K562 (cell line): Measurements from ENCODE around the gene CTBS. TPM values are rescaled to one million over a fixed set of nuclear protein-coding genes. Genes with fewer than 3 reads are reported as not detected.

Experiments used
- ARID2 ChIP-seq: fragments of 450-650 bp; IDR thresholded peaks from 2 replicates; pipeline ENCODE4 v1.6.1; 2017; ENCODE audit warnings: antibody characterized with exemption, mild to moderate bottlenecking
- ATF1 ChIP-seq, 2 experiments: fragments of 450-650 bp in 1 of 2; IDR thresholded peaks; 2 replicates each; pipeline ENCODE4 v1.6.1; 2016; ENCODE audit warnings: missing compliant biosample characterization in 1 of 2, missing genetic modification characterization in 1 of 2
- CBFA2T2 ChIP-seq: fragments of 450-650 bp; conservative IDR thresholded peaks from 2 replicates; pipeline ENCODE4 v1.6.1; 2017; ENCODE audit warnings: mild to moderate bottlenecking
- CBFA2T3 ChIP-seq: fragments of 450-650 bp; IDR thresholded peaks from 2 replicates; pipeline ENCODE4 v1.6.1; 2017
- E2F1 ChIP-seq: sonication (generic); formaldehyde crosslinking; IDR thresholded peaks from 2 replicates; pipeline ENCODE4 v1.8.1; 2023; ENCODE audit warnings: mild to moderate bottlenecking, missing genetic modification reagents, moderate library complexity
- FOSL1 ChIP-seq: fragments of 200-800 bp; sonication (Bioruptor generic); conservative IDR thresholded peaks from 2 replicates; pipeline ENCODE4 v1.6.1; 2016; ENCODE audit warnings: missing genetic modification characterization, missing compliant biosample characterization
- FOXK2 ChIP-seq, 2 experiments: fragments of 450-650 bp; IDR thresholded peaks in 1 of 2; conservative IDR thresholded peaks in 1 of 2; 2 replicates each; pipeline ENCODE4 v1.6.1; 2016; ENCODE audit warnings: low read depth in 2 of 2, mild to moderate bottlenecking in 1 of 2
- GATAD2A ChIP-seq: fragments of 450-650 bp; IDR thresholded peaks from 2 replicates; pipeline ENCODE4 v1.6.1; 2017
- GTF2B ChIP-seq: IDR thresholded peaks from 2 replicates; pipeline ENCODE4 v1.6.1; 2011; ENCODE audit not compliant: insufficient read length; ENCODE audit errors: extremely low read depth
- GTF2F1 ChIP-seq: IDR thresholded peaks from 2 replicates; pipeline ENCODE4 v1.6.1; 2011; ENCODE audit warnings: low read depth, low read length, improper control_type of control experiment
- IRF9 ChIP-seq: fragments of 450-650 bp; IDR thresholded peaks from 2 replicates; pipeline ENCODE4 v1.6.1; 2016; ENCODE audit warnings: missing biosample characterization, missing genetic modification characterization
- MAX ChIP-seq: sonication (generic); formaldehyde crosslinking; IDR thresholded peaks from 2 replicates; pipeline ENCODE4 v1.9.0; 2022; ENCODE audit warnings: mild to moderate bottlenecking, missing genetic modification reagents
- MED1 ChIP-seq: sonication (generic); formaldehyde crosslinking; IDR thresholded peaks from 2 replicates; pipeline ENCODE4 v1.8.1; 2023; ENCODE audit warnings: missing genetic modification reagents, borderline replicate concordance
- MTA1 ChIP-seq: fragments of 450-650 bp; IDR thresholded peaks from 2 replicates; pipeline ENCODE4 v1.6.1; 2017; ENCODE audit warnings: borderline replicate concordance
- NBN ChIP-seq: fragments of 450-650 bp; IDR thresholded peaks from 2 replicates; pipeline ENCODE4 v1.6.1; 2016; ENCODE audit warnings: low read depth, mild to moderate bottlenecking
- NFE2 ChIP-seq: IDR thresholded peaks from 2 replicates; pipeline ENCODE4 v1.6.1; 2014; ENCODE audit warnings: antibody characterized with exemption, low read depth
- POLR2AphosphoS5 ChIP-seq: IDR thresholded peaks from 2 replicates; pipeline ENCODE4 v1.6.1; 2011; ENCODE audit warnings: mild to moderate bottlenecking, low read depth, low read length, moderate library complexity; ENCODE audit not compliant: control insufficient read depth, insufficient read depth
- POLR2B ChIP-seq: fragments of 450-650 bp; IDR thresholded peaks from 2 replicates; pipeline ENCODE4 v1.6.1; 2018; ENCODE audit warnings: low read depth; ENCODE audit not compliant: partially characterized antibody
- RAD21 ChIP-seq, 2 experiments: fragments of 250-450 bp in 1 of 2; fragments of 450-650 bp in 1 of 2; sonication (Bioruptor Pico) in 1 of 2; formaldehyde crosslinking in 1 of 2; IDR thresholded peaks in 1 of 2; conservative IDR thresholded peaks in 1 of 2; 2 replicates each; pipeline versions ENCODE4 v1.4.0 to v1.8.0; 2020 to 2022; ENCODE audit warnings: mild to moderate bottlenecking in 2 of 2, moderate library complexity in 1 of 2
- RNF2 ChIP-seq: sonication (generic); IDR thresholded peaks from 2 replicates; pipeline ENCODE4 v1.6.1; 2016
- SNIP1 ChIP-seq: fragments of 450-650 bp; IDR thresholded peaks from 2 replicates; pipeline ENCODE4 v1.7.1; 2017; ENCODE audit warnings: low read depth, mild to moderate bottlenecking
- SP1 ChIP-seq: sonication (generic); formaldehyde crosslinking; IDR thresholded peaks from 2 replicates; pipeline ENCODE4 v1.8.1; 2022; ENCODE audit warnings: mild to moderate bottlenecking, missing genetic modification reagents
- TAF7 ChIP-seq: fragments of 450-650 bp; IDR thresholded peaks from 2 replicates; pipeline ENCODE4 v1.6.1; 2016; ENCODE audit warnings: missing genetic modification characterization, missing compliant biosample characterization
- TAF9B ChIP-seq: fragments of 450-650 bp; IDR thresholded peaks from 2 replicates; pipeline ENCODE4 v1.6.1; 2018; ENCODE audit warnings: mild to moderate bottlenecking; ENCODE audit not compliant: partially characterized antibody
- U2AF1 ChIP-seq: fragments of 200-400 bp; formaldehyde crosslinking; optimal IDR thresholded peaks from 2 replicates; pipeline ENCODE3; 2017; ENCODE audit warnings: mild to moderate bottlenecking, low read depth, low read length, moderate library complexity
- XRCC5 ChIP-seq: fragments of 200-400 bp; formaldehyde crosslinking; IDR thresholded peaks from 2 replicates; pipeline ENCODE4 v1.6.1; 2017; ENCODE audit warnings: low read depth, mild to moderate bottlenecking, low read length
- ZNF24 ChIP-seq: fragments of 450-650 bp; IDR thresholded peaks from 2 replicates; pipeline ENCODE4 v1.6.1; 2016
- ZNF589 ChIP-seq: fragments of 200-800 bp; sonication (Bioruptor generic); IDR thresholded peaks from 2 replicates; pipeline ENCODE4 v1.6.1; 2016; ENCODE audit warnings: low read depth, missing genetic modification characterization, missing compliant biosample characterization
- polyA plus RNA-seq, 8 experiments: library from polyadenylated mRNA; depleted of rRNA in 4 of 8; stranded (reverse) in 5 of 8; unstranded in 3 of 8; fragments of >200 nt; fragmentation: Nextera tagmentation in 2 of 8; fragmentation: Illumina TruSeq in 1 of 8; extraction: Ambion mirVana in 2 of 8; extraction: Trizol in 1 of 8; gene quantifications; 2 replicates each; pipeline versions ENCODE4 v1.2.1 to v1.2.3, GENCODE V29; 2011 to 2014; ENCODE audit warnings: inconsistent platforms in 1 of 8, missing spikeins in 1 of 8
- total RNA-seq, 7 experiments: library from RNA; depleted of rRNA in 6 of 7; stranded (reverse); fragments of >200 nt in 6 of 7; fragmentation: Illumina TruSeq in 2 of 7; extraction: Trizol in 2 of 7; gene quantifications; 2 replicates each; pipeline versions ENCODE4 v1.2.1 to v1.2.3, GENCODE V29; 2011 to 2021; ENCODE audit warnings: low replicate concordance in 1 of 7

The CTBS gene
- total and polyA plus RNA-seq, 9 of the 15 experiments (the other 6 are each of a cell fraction or from before 2014, with no cell fraction given): 3.0 to 19.8 (median 9.9) TPM

GRCh38 chr1:84506002-84506728 lies 68.1 kb downstream of the CTBS start, which contains the start of the genes GNG5 and SPATA1 (continued):
- peak; percentile 66; the same call in 1 of the 2 replicates for TF ChIP-seq E2F1 (CRISPR knock-in tag)
- peak; percentile 83; the same call in 1 of the 2 replicates for TF ChIP-seq RNF2
- TF ChIP-seq ZNF24: peak; percentile 46; the same call in 1 of the 2 replicates
- TF ChIP-seq CBFA2T2: 0 out of 2 replicates have a peak, but pooled peaks have one; percentile 23
- peak in 1 of 2 experiments; percentile 27; a peak in 2 of 4 replicates for TF ChIP-seq RAD21 (CRISPR knock-in tag; conservative IDR thresholded peaks at IDR 0.05 in 1 of 2, IDR thresholded peaks at IDR 0.05 in 1 of 2)
- TF ChIP-seq ZNF589 (CRISPR knock-in tag): no peak
- peak; percentile 74 for TF ChIP-seq TAF7 (tag)
- TF ChIP-seq IRF9 (tag): no peak
- TF ChIP-seq MED1: no peak
- TF ChIP-seq MTA1: peak; percentile 45; the same call in 1 of the 2 replicates
- peak; percentile 82 for TF ChIP-seq POLR2AphosphoS5
- peak; percentile 94 for TF ChIP-seq NBN
- no peak for TF ChIP-seq ATF1 (CRISPR knock-in tag; IDR thresholded peaks at IDR 0.05)
- TF ChIP-seq ATF1 (tag; IDR thresholded peaks at IDR 0.05): peak; percentile 79
- TF ChIP-seq FOSL1: peak; percentile 99
- TF ChIP-seq GATAD2A: no peak
- peak in 1 of 2 experiments; percentile 51; a peak in 1 of 4 replicates for TF ChIP-seq FOXK2 (conservative IDR thresholded peaks at IDR 0.05 in 1 of 2, IDR thresholded peaks at IDR 0.05 in 1 of 2; ENCODE audit: low read depth in 2 of 2)
- peak; percentile 47 for TF ChIP-seq CBFA2T3
- peak; percentile 37; the same call in 1 of the 2 replicates for TF ChIP-seq MAX (CRISPR knock-in tag)
- TF ChIP-seq SP1: peak; percentile 80
- peak; percentile 87 for TF ChIP-seq TAF9B
- no peak for TF ChIP-seq ARID2
- TF ChIP-seq SNIP1: no peak
- TF ChIP-seq U2AF1: peak; percentile 40
- peak; percentile 51 for TF ChIP-seq GTF2B
- peak; percentile 46; the same call in 1 of the 2 replicates for TF ChIP-seq XRCC5
- peak; percentile 95 for TF ChIP-seq POLR2B
- TF ChIP-seq GTF2F1: peak; percentile 64
- TF ChIP-seq NFE2: peak; percentile 12; the same call in 1 of the 2 replicates
